ENCODE results near the gene XYLT1. TPM values are rescaled to one million over a fixed set of nuclear protein-coding genes. Genes with fewer than 3 reads are reported as not detected.

Gene XYLT1
- total RNA-seq, 1 donor from 2014 or later = under 0.01 TPM

- H3K36me3 ChIP-seq (ENCODE audit: control insufficient read depth, insufficient read depth, low read length) = no peaks in the 10 kb centered on the region
- no peak for DNase-seq (ENCODE audit: low read depth)
- no peak for TF ChIP-seq CTCF (IDR thresholded peaks at IDR 0.05; ENCODE audit: insufficient read depth, low read length, severe bottlenecking)
- H3K4me3 ChIP-seq (ENCODE audit: low read depth, low read length) = no peak overlapping the region
- no peak for FAIRE-seq
- no peaks in the 10 kb centered on the region for H3K27me3 ChIP-seq (ENCODE audit: control insufficient read depth, insufficient read depth, low read length)
Observed at GRCh38 chr16:17067882-17068281, 402.9 kb downstream of the XYLT1 start.

DNA sequence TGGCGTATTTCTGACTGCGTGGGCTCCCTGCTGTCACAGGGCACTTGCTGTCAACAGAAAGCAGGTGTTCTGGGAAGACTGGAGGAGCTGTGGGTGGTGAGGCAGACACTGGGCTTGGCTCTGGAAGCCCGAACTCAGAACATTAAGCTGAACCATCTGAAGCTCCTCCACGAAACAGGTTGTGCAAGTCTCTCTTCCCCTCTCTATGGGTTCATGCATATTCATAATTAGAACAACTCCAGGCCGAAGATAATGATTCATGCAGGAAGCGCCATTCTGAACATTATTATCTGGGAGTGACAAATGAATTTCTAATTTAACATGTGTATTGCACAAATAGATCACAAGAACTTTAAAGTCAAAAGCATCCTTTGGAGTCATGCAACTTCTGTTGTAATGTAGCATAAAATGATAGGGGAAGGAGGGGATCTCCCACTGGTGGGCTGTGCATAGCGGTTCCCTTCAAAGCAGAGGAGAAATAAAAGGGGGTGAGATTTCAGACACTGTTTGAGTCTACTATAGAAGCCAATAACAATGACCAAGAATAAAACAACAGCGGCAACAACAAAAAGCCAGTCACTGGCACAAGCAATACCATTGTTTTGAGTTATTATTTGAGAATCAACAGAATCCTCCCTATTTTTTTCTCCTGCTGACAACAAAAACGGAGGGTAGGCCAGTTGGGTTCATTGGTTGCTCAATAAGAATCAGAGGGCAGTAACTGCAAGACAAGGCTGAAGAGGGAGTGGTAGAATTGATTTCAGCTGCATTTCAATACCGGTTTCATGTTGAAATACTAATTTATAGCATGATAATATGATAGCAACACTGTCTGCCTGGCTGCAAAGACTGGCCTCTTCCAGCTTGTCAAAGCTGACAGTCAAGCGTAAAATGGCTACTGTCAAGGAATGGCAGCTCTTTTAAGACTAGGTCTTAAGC, 407.3 kb downstream of the XYLT1 start:
- DNase-seq (ENCODE audit: low read depth) (peak; percentile 9), FAIRE-seq (no peak)
- Histone ChIP-seq H3K4me3 (ENCODE audit: low read depth, low read length) (no peak overlapping the region), H3K27me3 (ENCODE audit: control insufficient read depth, insufficient read depth, low read length) (no peaks in the 10 kb centered on the region), H3K36me3 (ENCODE audit: control insufficient read depth, insufficient read depth, low read length) (no peaks in the 10 kb centered on the region)
- no peak for TF ChIP-seq CTCF (IDR thresholded peaks at IDR 0.05; ENCODE audit: insufficient read depth, low read length, severe bottlenecking)

DNA sequence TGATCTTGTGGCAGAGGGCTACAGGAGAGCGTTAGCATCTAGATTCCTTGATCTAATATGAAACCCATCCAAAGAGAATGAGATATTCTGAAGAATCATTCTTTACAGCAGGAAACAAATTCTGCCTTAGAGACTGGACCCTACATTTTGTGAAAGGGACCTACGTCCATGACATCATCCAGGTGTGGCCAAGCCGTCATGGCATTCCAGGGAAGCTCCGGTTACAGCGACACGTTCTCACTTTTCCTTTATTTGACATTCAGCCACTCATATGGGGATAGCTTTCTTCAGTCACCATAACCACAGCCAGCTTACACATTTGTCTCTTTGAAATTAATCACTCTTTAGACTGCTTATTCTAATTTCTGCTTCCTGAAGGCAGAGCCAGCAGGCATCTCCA, 408.1 kb downstream of the XYLT1 start:
- no peak for FAIRE-seq
- no peak for TF ChIP-seq CTCF (IDR thresholded peaks at IDR 0.05; ENCODE audit: insufficient read depth, low read length, severe bottlenecking)

GRCh38 chr16:17061326-17061725, 409.4 kb downstream of the XYLT1 start:
- no peaks in the 10 kb centered on the region for H3K36me3 ChIP-seq (ENCODE audit: control insufficient read depth, insufficient read depth, low read length)
- H3K27me3 ChIP-seq (ENCODE audit: control insufficient read depth, insufficient read depth, low read length) = no peaks in the 10 kb centered on the region
- no peak for TF ChIP-seq CTCF (IDR thresholded peaks at IDR 0.05; ENCODE audit: insufficient read depth, low read length, severe bottlenecking)
- no peak for DNase-seq (ENCODE audit: low read depth)
- H3K4me3 ChIP-seq (ENCODE audit: low read depth, low read length) = no peak overlapping the region
- no peak for FAIRE-seq

More for the DNA sequence above, 408.1 kb downstream of the XYLT1 start:
- no peak overlapping the region for H3K4me3 ChIP-seq (ENCODE audit: low read depth, low read length)
- no peaks in the 10 kb centered on the region for H3K36me3 ChIP-seq (ENCODE audit: control insufficient read depth, insufficient read depth, low read length)
- DNase-seq (ENCODE audit: low read depth) = no peak
- no peaks in the 10 kb centered on the region for H3K27me3 ChIP-seq (ENCODE audit: control insufficient read depth, insufficient read depth, low read length)

GRCh38 chr16:17058471-17058870, 412.3 kb downstream of the XYLT1 start:
- no peaks in the 10 kb centered on the region for H3K27me3 ChIP-seq (ENCODE audit: control insufficient read depth, insufficient read depth, low read length)
- no peak for FAIRE-seq
- no peak for TF ChIP-seq CTCF (IDR thresholded peaks at IDR 0.05; ENCODE audit: insufficient read depth, low read length, severe bottlenecking)
- no peak overlapping the region for H3K4me3 ChIP-seq (ENCODE audit: low read depth, low read length)
- DNase-seq (ENCODE audit: low read depth) = no peak
- H3K36me3 ChIP-seq (ENCODE audit: control insufficient read depth, insufficient read depth, low read length) = no peaks in the 10 kb centered on the region

All from bronchial epithelial cell (primary cell).